Fibroblast of the conjunctiva (primary cell): ENCODE results near the gene FAM234B.

Experiments
- DNase-seq: peaks from one replicate; pipeline ENCODE4 v3.0.0-alpha.2; 2010; ENCODE audit warnings: low read depth

The FAM234B gene, protein sequence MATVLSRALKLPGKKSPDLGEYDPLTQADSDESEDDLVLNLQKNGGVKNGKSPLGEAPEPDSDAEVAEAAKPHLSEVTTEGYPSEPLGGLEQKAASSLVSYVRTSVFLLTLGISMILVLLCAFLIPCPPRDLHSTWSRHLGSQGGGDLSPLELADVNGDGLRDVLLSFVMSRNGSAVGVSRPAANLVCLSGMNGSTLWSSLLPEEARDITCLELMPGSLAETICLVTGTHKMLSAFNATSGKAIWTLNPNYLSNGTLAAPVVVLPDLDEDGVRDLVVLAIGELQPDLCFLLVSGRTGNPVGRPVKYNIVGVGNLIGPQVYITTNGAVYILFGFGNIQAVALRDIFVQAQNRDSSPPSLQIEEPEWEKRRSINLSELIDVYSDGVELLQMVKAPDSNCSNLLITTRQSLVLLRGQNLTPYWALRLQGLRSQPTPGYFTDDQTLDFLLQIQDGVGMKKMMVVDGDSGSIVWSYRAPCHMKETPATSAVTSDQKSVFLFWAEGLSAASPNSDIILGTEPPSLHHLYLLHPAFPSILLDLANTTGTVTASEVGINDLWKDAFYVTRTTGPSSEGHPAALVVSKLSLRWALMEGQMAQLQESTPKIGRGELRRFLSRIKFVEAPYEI

DNA sequence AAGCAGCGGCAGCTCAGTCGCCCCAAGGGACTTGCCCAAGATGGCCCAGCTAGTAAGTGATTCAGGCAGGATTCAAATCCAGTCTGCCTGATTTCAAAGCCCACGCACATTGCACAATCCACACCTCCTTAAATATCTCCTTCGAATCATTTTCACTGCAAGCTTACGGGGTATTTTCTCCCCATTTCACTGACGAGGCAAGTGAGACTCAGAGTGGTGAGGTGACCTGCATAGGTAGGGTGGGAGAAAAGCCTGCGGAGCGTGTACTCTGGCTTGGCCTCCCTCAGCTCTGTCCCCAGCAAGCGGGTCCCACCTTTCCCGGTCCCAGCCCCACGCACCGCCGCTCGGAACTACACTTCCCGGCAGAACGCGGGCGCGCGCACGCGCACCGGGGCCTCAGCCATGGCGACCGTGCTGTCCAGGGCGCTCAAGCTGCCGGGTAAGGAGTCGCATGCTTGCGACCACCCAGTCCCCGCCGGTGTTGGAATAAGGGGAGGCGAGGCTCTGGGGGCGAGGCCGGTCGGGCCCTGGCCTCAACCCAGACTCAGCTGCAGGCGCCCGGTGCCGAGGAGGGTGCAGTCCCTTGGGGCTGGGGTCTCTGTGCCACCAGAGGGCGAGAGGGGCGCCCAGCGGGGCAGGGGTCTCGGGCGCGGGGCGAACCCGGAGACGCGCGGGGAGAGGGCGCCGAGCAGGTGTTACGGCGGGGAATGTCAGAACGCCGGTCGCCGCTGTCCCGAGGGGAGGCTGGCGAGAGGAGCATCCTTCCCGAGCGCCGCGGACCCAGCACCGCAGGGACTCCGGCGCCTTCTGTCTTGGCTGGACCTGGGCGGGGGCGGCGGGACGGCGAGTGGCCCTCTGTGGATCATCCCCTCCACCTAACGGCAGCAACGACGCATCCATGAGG lies at the start of gene FAM234B:
TSS of gene FAM234B (plus strand) at position 380 of the 904 bp plus-strand sequence. CDS start at position 403, 23 bp downstream.
- no peak for DNase-seq

DNA sequence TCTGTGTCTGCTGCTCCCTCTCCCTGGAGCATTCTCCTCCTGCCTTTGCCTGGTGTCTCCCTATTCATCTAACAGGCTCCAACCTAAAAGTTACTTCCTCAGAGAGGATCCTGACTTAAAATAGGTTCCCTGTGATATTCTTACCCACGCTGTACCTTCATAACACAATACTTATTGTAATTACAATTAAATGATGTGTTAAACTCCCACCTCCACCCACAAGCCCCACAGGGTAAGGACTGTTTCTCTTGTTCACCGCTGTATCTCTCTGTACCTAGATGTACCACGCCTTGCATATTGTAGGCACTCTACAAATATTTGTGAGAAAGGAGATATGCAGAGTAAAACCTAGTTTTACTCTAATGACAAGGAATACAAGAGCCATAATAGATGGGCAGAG lies 49.1 kb upstream of the FAM234B start:
- no peak for DNase-seq

DNA sequence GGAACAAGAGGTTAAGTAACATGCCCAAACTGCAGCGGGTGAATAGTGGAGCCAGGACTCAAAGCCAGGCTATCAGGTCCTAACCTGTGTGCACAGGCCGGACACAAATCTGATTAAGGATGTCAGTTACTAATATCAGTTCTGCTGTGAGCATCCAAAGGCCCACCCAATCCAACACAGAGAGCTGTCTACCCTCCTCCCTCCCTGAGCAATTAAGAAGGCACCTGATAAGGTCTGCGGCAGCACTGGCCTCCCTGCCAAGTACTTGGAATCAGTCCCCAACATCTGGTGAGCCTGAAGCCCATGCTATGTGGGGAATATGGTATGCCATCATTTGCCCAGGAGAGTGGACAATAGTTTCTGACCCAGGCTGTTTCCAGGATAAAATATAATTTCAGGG lies 48.0 kb upstream of the FAM234B start:
- no peak for DNase-seq

DNA sequence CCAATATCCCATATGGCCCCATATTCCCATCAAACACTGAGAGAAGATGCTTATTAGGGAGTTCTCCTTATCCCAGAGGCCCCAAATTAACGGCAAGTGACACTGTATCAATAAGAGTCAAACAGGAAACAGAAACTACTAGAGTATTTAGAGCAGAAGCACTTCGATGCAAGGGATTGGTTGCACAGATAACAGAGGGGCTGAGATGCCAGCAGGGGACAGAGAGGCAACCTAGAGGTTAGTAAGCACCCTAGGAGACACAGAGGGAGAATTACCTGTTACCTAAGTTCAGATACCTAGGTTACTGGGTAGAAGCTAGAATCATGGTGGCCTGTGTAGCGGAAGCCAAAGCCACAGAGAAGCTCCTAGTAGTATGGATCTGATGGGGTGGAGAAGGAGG lies 47.0 kb upstream of the FAM234B start:
- DNase-seq = no peak

DNA sequence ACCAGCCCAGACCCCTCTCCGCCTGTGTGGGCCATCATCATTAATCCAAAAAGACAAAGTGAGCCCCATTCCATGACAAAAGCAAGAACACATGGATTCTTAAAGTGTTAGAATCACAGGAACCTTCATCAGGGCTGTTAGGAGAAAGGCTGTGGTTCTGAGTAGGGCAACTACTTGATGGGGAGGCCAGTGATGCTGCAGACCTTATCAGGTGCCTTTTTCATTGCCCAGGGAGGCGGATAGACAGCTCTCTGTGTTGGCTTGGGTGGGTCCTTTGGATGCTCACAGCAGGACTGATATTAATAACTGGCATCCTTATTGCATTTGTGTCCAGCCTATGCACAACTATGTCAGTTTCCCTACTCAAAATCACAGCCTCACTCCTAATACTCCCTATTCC lies 46.4 kb upstream of the FAM234B start:
- no peak for DNase-seq

DNA sequence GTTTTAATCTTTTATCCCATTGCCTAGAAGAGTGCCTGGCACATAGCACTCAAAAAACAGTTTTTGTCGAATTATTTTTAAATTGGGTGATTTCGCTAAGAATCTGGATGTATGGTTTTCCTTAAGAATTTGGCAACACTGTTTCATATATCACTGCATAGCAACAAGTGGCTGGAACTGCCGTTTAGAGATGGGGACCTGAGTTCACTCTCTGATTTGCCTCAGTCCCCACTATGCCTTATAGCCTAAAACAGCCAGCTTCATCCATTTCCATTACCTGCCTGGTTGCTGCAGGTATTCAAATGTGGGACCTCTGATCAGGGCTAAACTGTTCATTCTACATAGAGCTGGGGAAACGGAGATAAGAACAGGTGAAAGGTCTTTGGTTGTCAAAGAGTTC lies 45.9 kb upstream of the FAM234B start:
- DNase-seq = no peak

DNA sequence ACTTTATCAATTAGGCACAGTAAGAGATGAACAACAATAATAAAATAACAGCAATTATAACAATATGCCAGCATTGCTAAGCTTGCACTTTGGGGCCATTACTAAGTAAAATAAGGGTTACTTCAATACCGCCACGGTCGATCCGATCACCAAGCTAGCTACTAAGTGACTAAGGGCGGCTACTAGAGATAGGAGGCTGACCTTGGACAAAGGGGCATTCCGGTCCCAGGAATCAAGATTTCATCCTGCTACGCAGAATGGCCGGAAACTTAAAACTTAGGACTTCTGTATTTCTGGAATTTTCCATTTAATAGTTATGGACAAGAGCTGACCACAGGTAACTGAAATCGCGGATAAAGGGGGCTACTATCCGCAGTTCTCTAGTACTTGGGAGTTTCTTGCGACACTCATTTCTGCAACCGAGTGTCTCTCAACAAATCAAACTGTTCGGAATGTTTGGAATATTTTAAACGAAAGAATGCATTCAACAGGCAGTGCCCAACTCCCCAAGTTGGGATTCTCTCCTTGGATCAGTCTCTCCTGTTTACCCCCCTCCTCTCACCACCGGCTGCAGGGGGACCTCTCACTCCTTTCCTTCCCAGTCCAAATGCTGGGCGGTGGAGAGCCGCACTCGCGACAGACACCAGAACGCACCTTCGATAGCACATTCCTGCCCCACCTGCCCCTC lies 44.8 kb upstream of the FAM234B start:
- DNase-seq = no peak

DNA sequence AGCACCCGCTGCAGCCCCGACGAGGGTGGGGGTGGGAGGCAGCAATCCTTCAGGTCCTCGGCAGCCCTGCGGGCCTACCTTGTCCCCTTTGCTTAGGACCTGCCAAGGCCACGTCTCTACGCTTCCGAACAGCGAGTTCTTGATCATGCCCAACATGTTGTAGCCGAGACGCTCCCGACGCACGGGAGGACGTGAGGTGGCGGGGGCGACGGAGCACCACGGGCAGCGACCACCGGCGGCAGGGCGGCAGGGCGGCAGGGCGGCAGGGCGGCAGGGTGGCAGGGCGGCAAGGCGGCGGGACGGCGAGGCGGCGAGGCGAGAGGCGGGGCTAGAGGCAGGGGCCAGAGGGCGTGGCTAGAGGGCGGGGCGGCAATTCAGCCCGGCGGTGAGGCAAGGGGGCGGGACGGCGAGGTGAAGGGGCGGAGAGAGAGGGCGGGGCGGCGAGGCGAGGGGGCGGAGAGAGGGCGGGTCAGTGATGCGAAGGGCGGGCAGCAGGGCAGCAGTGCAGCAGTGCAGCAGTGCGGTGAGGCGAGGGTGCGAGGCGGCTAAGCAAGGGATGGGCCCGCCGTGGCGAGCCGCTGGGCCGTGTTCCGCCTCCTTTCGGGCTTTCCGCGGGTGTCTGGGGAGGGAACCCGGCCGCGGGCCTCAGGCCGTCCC lies 44.1 kb upstream of the FAM234B start, which contains the start of gene HEBP1:
TSS of gene HEBP1 (minus strand) at position 307 of the 657 bp plus-strand sequence. CDS start at position 156, 151 bp downstream.
- DNase-seq = peak; percentile 87

DNA sequence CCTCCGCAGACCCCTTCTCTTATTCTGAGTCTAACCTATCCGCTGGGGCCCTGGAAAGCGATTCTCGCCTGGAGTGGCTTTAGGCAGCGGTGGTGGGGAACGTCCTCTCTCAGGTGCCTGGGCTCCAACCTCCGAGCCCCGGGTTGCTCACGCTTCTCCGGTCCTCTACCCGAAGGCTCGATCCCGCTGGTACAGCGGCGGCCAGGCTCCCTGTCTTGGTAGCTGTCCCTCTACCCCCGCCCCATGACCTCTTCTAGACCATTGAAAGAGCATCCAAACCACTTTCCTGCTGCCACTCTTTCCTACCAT lies 43.6 kb upstream of the FAM234B start:
- no peak for DNase-seq

DNA sequence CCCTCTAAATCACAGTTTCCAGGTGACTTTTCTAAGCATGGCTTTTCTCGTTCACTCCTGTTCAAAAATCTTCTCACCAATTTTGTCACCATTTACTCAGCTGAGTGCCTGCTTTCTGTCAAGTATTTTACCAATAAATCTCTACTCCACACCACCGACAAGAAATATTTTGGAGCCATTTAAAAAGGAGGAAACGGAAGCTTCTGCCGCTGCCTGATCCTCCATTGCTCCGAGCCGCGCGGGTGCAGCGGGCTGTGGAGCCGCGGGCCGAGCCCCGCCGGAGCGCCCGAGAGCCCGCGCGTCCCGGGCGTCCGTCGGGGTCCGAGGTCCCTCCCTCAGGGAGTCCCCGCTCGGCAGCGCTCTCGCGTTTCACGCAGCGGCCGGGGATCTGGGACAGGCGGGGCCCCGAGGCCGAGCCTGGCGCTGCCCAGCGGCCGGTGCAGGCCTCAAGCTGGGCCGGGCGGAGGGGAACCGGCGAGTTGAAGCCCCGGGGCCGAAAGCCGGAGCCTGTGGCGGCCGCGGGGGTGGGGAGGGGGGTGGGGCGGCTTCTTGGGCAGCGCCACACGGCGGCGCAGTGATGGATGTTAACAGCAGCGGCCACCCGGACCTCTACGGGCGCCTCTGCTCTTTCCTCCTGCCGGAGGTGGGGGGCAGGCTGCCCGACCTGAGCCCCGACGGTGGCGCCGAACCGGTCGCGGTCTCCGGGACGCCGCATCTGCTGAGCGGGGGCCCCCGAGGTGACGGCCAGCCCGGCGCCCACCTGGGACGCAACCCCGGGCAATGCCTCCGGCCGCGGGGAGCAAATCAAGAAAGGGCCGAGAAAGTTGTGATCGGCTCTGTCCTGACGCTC lies 43.0 kb upstream of the FAM234B start:
- peak; percentile 29 for DNase-seq

DNA sequence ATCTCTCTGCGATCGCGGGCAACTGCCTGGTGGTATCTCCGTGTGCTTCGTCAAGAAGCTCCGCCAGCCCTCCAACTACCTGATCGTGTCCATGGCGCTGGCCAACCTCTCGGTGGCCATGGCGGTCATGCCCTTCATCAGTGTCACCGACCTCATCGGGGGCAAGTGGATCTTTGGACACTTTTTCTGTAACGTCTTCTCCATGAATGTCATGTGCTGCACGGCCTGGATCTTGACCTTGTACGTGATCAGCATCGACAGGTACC lies 42.5 kb upstream of the FAM234B start:
- no peak for DNase-seq

DNA sequence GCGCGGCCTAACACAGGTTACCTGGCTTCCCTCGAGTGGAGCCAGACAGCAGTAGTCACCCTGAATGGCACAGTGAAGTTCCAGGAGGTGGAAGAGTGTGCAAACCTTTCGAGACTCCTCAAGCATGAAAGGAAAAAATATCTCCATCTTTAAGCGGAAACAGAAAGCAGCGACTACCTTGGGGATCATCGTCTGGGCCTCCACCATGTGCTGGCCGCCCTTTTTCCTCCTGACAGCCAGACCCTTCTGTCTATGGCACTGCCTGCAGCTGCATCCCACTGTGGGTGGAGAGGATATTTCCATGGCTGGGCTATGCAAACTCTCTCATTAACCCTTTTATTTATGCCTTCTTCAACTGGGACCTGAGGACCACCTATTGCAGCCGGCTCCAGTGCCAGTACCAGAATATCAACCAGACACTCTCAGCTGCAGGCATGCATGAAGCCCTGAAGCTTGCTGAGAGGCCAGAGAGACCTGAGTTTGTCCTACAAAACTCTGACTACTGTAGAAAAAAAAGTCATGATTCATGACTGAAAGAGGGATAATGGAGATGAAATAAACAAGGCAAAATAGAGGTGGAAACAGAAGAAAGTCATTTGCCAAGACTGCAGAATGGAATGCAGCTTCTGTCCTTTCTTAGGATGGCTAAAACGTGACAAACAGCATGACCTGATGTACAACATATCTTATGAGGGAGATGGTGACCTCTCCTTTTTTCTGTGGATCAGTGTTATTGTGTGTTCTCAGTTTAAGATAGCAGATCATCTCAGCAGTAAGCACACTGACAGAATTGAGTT lies 41.7 kb upstream of the FAM234B start:
- DNase-seq = no peak

DNA sequence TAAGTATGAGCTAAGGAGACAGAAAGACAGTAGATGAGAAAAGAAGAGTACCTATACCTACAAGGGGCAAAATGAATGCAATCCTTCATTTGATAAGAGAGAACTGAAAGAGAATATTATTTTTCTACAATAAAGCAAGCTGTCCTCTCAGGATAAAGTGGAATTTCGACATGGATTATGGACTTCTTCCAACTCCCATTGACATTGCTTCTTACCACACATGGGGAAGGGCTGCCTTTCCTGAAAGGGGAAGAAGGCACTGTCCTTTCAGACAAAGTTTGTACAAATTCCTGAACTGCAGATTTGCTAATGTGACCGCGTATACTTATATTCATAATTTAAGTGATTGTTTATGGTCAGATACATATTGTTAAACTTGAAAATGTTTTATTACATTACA lies 39.8 kb upstream of the FAM234B start:
- no peak for DNase-seq

DNA sequence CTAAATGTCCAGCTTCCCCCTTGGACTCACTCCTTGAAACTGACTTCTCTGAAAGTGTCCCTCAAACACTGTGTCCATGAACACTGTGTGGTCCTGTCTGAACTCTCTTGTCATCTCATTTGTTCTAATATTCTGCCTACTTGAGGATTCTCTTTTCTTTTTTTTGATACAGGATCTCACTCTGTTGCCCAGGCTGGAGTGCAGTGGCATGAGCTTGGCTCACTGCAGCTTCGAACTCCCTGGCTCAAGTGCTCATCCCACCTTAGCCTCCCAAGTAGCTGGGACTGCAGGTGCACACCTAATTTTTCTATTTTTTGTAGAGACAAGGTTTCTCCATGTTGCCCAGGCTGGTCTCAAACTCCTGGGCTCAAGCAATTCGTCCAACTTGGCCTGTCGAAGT lies 39.2 kb upstream of the FAM234B start:
- no peak for DNase-seq

DNA sequence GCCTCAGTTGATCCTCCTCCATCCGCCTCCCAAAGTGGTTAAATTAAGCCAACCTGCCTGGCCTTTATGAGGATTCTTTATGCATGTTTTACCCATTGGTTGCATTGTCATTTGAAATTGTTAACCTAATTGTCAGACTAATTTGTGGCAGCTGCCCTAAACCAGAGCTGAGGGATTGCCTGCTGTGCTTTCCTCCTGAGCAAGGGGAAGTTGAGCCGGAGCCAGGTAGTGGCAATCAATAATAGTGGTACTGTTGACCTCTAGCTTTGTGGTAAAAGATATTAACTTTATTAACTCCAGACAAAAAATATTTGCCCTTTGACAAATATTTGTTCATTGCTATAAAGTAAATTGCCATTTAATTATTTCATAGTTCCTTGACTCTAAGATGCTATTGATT lies 38.5 kb upstream of the FAM234B start:
- DNase-seq = no peak

DNA sequence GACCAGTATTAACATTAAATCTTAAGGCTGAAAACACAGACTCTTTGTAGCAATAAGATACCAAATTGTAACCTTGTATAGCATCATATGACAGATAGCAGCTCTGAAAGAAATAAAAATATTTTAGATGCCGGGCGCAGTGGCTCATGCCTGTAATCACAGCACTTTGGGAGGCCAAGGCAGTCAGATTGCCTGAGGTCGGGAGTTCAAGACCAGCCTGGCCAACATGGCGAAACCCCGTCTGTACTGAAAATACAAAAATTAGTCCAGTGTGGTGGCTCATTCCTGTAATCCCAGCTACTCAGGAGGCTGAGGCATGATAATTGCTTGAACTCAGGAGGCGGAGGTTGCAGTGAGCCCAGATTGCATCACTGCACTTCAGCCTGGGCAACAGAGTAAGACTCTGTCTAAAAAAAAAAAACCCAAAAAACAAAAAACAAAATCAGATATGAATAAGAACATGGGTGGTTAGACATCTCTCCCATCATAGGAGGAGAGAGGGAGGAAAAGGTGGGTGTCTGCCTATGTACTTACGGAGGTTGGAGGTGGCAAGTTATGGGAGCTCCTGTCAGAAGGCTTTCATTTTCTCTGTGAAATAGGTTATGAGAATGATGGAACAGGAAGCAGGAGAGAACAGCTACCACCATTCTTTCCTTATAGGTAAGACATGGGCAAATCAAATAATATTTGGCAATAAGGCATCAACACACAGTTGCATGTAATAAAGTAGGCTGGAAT lies 36.5 kb upstream of the FAM234B start:
- DNase-seq = no peak

DNA sequence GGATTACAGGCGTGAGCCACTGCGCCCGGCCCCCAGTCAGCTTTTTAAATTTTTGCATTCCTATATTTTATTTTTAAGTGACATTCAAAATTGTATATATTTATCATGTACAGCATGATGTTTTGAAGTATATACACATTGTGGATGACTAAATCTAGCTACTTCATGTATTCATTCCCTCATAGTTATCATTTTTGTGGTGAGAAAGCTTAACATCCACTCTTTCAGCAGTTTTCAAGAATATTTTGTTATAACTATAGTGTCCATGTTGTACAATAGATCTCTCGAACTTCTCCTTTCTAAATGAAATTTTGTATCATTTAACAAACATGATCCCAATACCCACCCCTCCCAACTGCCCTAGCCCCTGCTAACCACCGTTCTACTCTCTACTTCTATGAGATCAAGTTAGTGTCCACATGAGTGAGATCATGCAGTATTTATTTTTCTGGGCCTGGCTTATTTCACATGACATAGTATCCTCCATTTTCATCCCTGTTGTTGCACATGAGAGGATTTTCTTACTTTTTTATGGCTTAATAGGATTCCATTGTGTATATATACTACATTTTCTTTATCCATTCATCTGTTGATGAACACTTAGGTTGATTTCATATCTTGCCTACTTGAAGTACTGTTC lies 35.3 kb upstream of the FAM234B start:
- no peak for DNase-seq

DNA sequence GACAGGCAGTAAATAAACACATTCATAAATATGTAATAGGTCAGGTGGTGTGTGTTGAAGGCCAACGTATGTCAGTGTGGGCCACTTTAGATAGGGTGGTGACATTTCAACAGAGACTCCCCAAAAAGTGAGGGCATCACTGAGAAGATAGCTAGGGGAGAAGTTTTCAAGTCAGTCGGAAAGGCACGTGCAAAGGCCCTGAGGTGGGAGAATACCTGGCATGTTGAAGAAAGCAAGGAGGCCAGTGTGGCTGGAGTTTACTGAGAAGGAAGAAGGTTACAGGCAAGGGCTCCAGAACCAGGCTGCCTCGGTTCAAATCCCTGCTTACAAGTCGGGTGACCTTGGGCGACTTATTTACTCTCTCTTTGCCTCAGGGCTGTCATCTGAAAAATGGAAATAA lies 33.1 kb upstream of the FAM234B start:
- DNase-seq = no peak

DNA sequence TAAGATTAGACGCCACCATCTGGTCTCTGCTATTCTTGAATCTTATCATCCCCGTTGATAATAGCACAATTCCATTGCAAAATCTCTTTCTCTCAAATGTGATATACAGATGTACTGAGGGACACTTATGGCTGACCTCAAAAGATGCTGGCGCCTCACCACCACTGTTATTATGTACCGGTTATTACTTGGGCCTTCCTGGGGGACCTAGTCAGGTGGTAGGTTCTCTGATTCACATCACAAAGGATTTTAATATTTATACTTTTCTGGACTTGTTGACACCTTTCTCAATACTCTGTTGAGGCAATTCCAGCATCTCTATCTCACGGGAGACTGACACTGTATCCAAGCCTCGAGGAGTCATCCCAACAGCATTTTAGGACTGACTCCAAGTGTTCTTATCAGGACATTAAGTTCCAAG lies 21.3 kb upstream of the FAM234B start:
- DNase-seq = no peak
